Measurements from ENCODE around the gene IL1RAPL2.

GRCh38 chrX:105098812-105099211 is 532.8 kb downstream of the IL1RAPL2 start:
- TF ChIP-seq POLR2A (IDR thresholded peaks at IDR 0.05) (no peak), CTCF (IDR thresholded peaks at IDR 0.05) (no peak)

All from heart left ventricle (tissue), 13 donors.